ENCODE data around the gene KCNH8.

Gene KCNH8

GRCh38 chr3:19256313-19256712 is 108.0 kb downstream of the KCNH8 start:
- no peak for DNase-seq (ENCODE audit: low read depth)
- no peak overlapping the region for H3K4me3 ChIP-seq (ENCODE audit: control insufficient read depth, low read depth, low read length)
- TF ChIP-seq CTCF (conservative IDR thresholded peaks at IDR 0.05; ENCODE audit: control insufficient read depth, insufficient read depth, low read depth, low read length) = no peak

GRCh38 chr3:19263606-19264005 is 115.3 kb downstream of the KCNH8 start:
- no peak overlapping the region for H3K4me3 ChIP-seq (ENCODE audit: control insufficient read depth, low read depth, low read length)
- no peak for DNase-seq (ENCODE audit: low read depth)
- TF ChIP-seq CTCF (conservative IDR thresholded peaks at IDR 0.05; ENCODE audit: control insufficient read depth, insufficient read depth, low read depth, low read length) = no peak

- TF ChIP-seq CTCF (conservative IDR thresholded peaks at IDR 0.05; ENCODE audit: control insufficient read depth, insufficient read depth, low read depth, low read length) = no peak
- DNase-seq (ENCODE audit: low read depth) = no peak
- H3K4me3 ChIP-seq (ENCODE audit: control insufficient read depth, low read depth, low read length) = no peak overlapping the region
These were observed 116.1 kb downstream of the KCNH8 start for GRCh38 chr3:19264424-19264823.

- no peak for DNase-seq (ENCODE audit: low read depth)
- TF ChIP-seq CTCF (conservative IDR thresholded peaks at IDR 0.05; ENCODE audit: control insufficient read depth, insufficient read depth, low read depth, low read length) = no peak
- H3K4me3 ChIP-seq (ENCODE audit: control insufficient read depth, low read depth, low read length) = no peak overlapping the region
These were observed 118.7 kb downstream of the KCNH8 start for GRCh38 chr3:19267040-19267439.

- DNase-seq (ENCODE audit: low read depth) = no peak
- no peak for TF ChIP-seq CTCF (conservative IDR thresholded peaks at IDR 0.05; ENCODE audit: control insufficient read depth, insufficient read depth, low read depth, low read length)
These were observed 122.2 kb downstream of the KCNH8 start for GRCh38 chr3:19270481-19270880.

GRCh38 chr3:19272296-19272695 is 124.0 kb downstream of the KCNH8 start:
- H3K4me3 ChIP-seq (ENCODE audit: control insufficient read depth, low read depth, low read length) = no peak overlapping the region
- no peak for TF ChIP-seq CTCF (conservative IDR thresholded peaks at IDR 0.05; ENCODE audit: control insufficient read depth, insufficient read depth, low read depth, low read length)
- DNase-seq (ENCODE audit: low read depth) = no peak

More at GRCh38 chr3:19270481-19270880, 122.2 kb downstream of the KCNH8 start:
- no peak overlapping the region for H3K4me3 ChIP-seq (ENCODE audit: control insufficient read depth, low read depth, low read length)

- no peak for DNase-seq (ENCODE audit: low read depth)
- H3K4me3 ChIP-seq (ENCODE audit: control insufficient read depth, low read depth, low read length) = no peak overlapping the region
- no peak for TF ChIP-seq CTCF (conservative IDR thresholded peaks at IDR 0.05; ENCODE audit: control insufficient read depth, insufficient read depth, low read depth, low read length)
These were observed 124.8 kb downstream of the KCNH8 start for GRCh38 chr3:19273091-19273490.

All from fibroblast of mammary gland (primary cell).